Smooth muscle cell (in vitro differentiated cells): ENCODE data around the gene TBC1D14. TPM values are rescaled to one million over a fixed set of nuclear protein-coding genes. Genes with fewer than 3 reads are reported as not detected.

ENCODE experiments used
- DNase-seq: peaks from one replicate; lab custom pipeline; 2025; ENCODE audit not compliant: unreplicated experiment; lab: John Stamatoyannopoulos, UW
- H2AFZ ChIP-seq: fragments of 200-600 bp; sonication (generic); 2 replicates; pipeline ENCODE4 v1.6.0; 2016; ENCODE audit warnings: antibody characterized with exemption, low read depth, mild to moderate bottlenecking
- H3F3A ChIP-seq: fragments of 200-600 bp; sonication (generic); 2 replicates; pipeline ENCODE4 v1.6.0; 2017; ENCODE audit warnings: antibody characterized with exemption, low read depth
- H3K27ac ChIP-seq: fragments of 200-600 bp; sonication (generic); 2 replicates; pipeline ENCODE4 v1.5.1; 2016; ENCODE audit warnings: low read depth, mild to moderate bottlenecking
- H3K27me3 ChIP-seq: fragments of 200-600 bp; sonication (generic); 2 replicates; pipeline ENCODE4 v1.6.1; 2016; ENCODE audit warnings: low read depth, mild to moderate bottlenecking
- H3K36me3 ChIP-seq: fragments of 200-600 bp; sonication (generic); 2 replicates; pipeline ENCODE4 v1.5.1; 2016; ENCODE audit warnings: low read depth
- H3K4me1 ChIP-seq: fragments of 200-600 bp; sonication (generic); 2 replicates; pipeline ENCODE4 v1.5.1; 2016; ENCODE audit warnings: low read depth
- H3K4me2 ChIP-seq: fragments of 200-600 bp; sonication (generic); 2 replicates; pipeline ENCODE4 v1.6.0; 2016; ENCODE audit warnings: mild to moderate bottlenecking
- H3K4me3 ChIP-seq: fragments of 200-600 bp; sonication (generic); 2 replicates; pipeline ENCODE4 v1.5.1; 2016; ENCODE audit warnings: mild to moderate bottlenecking
- H3K79me2 ChIP-seq: fragments of 200-600 bp; sonication (generic); 2 replicates; pipeline ENCODE4 v1.6.0; 2016; ENCODE audit warnings: low read depth, mild to moderate bottlenecking
- H3K9ac ChIP-seq: fragments of 200-600 bp; sonication (generic); 2 replicates; pipeline ENCODE4 v1.6.0; 2016; ENCODE audit warnings: low read depth
- H3K9me3 ChIP-seq: fragments of 200-600 bp; sonication (generic); replicated peaks from 2 replicates; pipeline ENCODE4 v1.5.1; 2016; ENCODE audit warnings: low read depth
- H4K20me1 ChIP-seq: fragments of 200-600 bp; sonication (generic); 2 replicates; pipeline ENCODE4 v1.6.0; 2016; ENCODE audit warnings: low read depth
- CTCF ChIP-seq: fragments of 200-600 bp; sonication (generic); IDR thresholded peaks from 2 replicates; pipeline ENCODE4 v1.5.1; 2017; ENCODE audit warnings: borderline replicate concordance, mild to moderate bottlenecking, antibody characterized with exemption; ENCODE audit not compliant: insufficient read depth, poor library complexity, severe bottlenecking
- WGBS: methylation state at CpG from one replicate; pipeline ENCODE4 v1.1.7; 2016; ENCODE audit warnings: low lambda C conversion rate; 5-methylcytosine and 5-hydroxymethylcytosine counted together
- polyA plus RNA-seq: library from polyadenylated mRNA; unstranded; fragments of >200 nt; fragmentation: Nextera tagmentation; extraction: Ambion mirVana; gene quantifications from 2 replicates; pipeline ENCODE4 v1.2.1, GENCODE V29; 2016
- total RNA-seq: library from RNA; depleted of rRNA; stranded (reverse); fragments of >200 nt; gene quantifications from 2 replicates; pipeline ENCODE4 v1.2.3, GENCODE V29; 2014

TBC1D14 gene
- total and polyA plus RNA-seq, 2 experiments from 2014 or later, result 13.0 to 24.4 TPM

GRCh38 chr4:7037425-7037824, 127.8 kb downstream of the TBC1D14 start:
- WGBS, result 78% methylated on average over 6 of the region's 6 CpGs
- DNase-seq, result no peak
- peaks cover 8% of the 10 kb centered on the region for H3K4me1 ChIP-seq
- no peak overlapping the region for H3K27ac ChIP-seq
- H4K20me1 ChIP-seq, result no peaks in the 10 kb centered on the region
- H3K4me2 ChIP-seq, result no peak overlapping the region
- no peak overlapping the region for H3K9ac ChIP-seq
- no peaks in the 10 kb centered on the region for H3K79me2 ChIP-seq
- H3K9me3 ChIP-seq, result no peaks in the 10 kb centered on the region
- H3K27me3 ChIP-seq, result no peaks in the 10 kb centered on the region
- H2AFZ ChIP-seq, result no peak overlapping the region
- H3F3A ChIP-seq, result peaks cover 5% of the 10 kb centered on the region
- H3K4me3 ChIP-seq, result no peak overlapping the region
- TF ChIP-seq CTCF, result no peak
- no peaks in the 10 kb centered on the region for H3K36me3 ChIP-seq

- no peak for TF ChIP-seq CTCF
- WGBS, result 88% methylated on average over 4 of the region's 4 CpGs
Measured at GRCh38 chr4:7040765-7041164, 131.1 kb downstream of the TBC1D14 start.

GRCh38 chr4:7041246-7041645, 131.6 kb downstream of the TBC1D14 start:
- Histone ChIP-seq H3K27ac (no peak overlapping the region), H3K36me3 (no peaks in the 10 kb centered on the region), H3K4me2 (no peak overlapping the region), H3K27me3 (no peaks in the 10 kb centered on the region), H3K79me2 (peaks cover 27% of the 10 kb centered on the region), H3K4me1 (peaks cover 17% of the 10 kb centered on the region), H4K20me1 (peaks cover 25% of the 10 kb centered on the region), H3F3A (peaks cover 5% of the 10 kb centered on the region), H2AFZ (no peak overlapping the region), H3K9me3 (no peaks in the 10 kb centered on the region), H3K9ac (no peak overlapping the region), H3K4me3 (no peak overlapping the region)
- DNase-seq, result no peak
- TF ChIP-seq CTCF, result no peak
- 97% methylated on average over 19 of the region's 19 CpGs for WGBS

More at GRCh38 chr4:7040765-7041164, 131.1 kb downstream of the TBC1D14 start:
- Histone ChIP-seq H3K9me3 (no peaks in the 10 kb centered on the region), H3K4me2 (no peak overlapping the region), H3K4me1 (peaks cover 17% of the 10 kb centered on the region), H3K79me2 (peaks cover 23% of the 10 kb centered on the region), H3K27ac (no peak overlapping the region), H3K27me3 (no peaks in the 10 kb centered on the region), H3F3A (peaks cover 5% of the 10 kb centered on the region), H3K36me3 (no peaks in the 10 kb centered on the region), H3K4me3 (no peak overlapping the region), H3K9ac (no peak overlapping the region), H4K20me1 (peaks cover 20% of the 10 kb centered on the region), H2AFZ (no peak overlapping the region)
- DNase-seq, result no peak

GRCh38 chr4:7041801-7042502, 132.3 kb downstream of the TBC1D14 start:
- peak overlapping the region; percentile 85 for H3K27ac ChIP-seq
- no peaks in the 10 kb centered on the region for H3K27me3 ChIP-seq
- peaks cover 32% of the 10 kb centered on the region for H4K20me1 ChIP-seq
- peak overlapping the region; percentile 66 for H3K4me3 ChIP-seq
- H3K9me3 ChIP-seq, result no peaks in the 10 kb centered on the region
- H3K9ac ChIP-seq, result peak overlapping the region; percentile 84
- no peak for TF ChIP-seq CTCF
- peak overlapping the region; percentile 41 for H2AFZ ChIP-seq
- peak overlapping the region; percentile 90 for H3K4me2 ChIP-seq
- 44% methylated on average over 41 of the region's 42 CpGs for whole genome bisulfite sequencing
- no peak for DNase-seq
- H3F3A ChIP-seq, result peaks cover 5% of the 10 kb centered on the region
- peaks cover 17% of the 10 kb centered on the region for H3K4me1 ChIP-seq
- no peaks in the 10 kb centered on the region for H3K36me3 ChIP-seq
- peaks cover 34% of the 10 kb centered on the region for H3K79me2 ChIP-seq
